HepG2 (cell line): ENCODE data around the gene SCFD2.

Source experiments
- BRCA1 ChIP-seq: sonication (generic); formaldehyde crosslinking; IDR thresholded peaks from 2 replicates; pipeline ENCODE4 v1.4.0; 2020; ENCODE audit warnings: missing genetic modification reagents
- CHCHD3 ChIP-seq: sonication (generic); formaldehyde crosslinking; IDR thresholded peaks from 2 replicates; pipeline ENCODE4 v1.8.0; 2022; ENCODE audit warnings: mild to moderate bottlenecking, missing genetic modification reagents, moderate library complexity
- GABPA ChIP-seq, 2 experiments: IDR thresholded peaks; 2 replicates each; pipeline ENCODE4 v1.6.1; 2011 to 2016; ENCODE audit warnings: low read depth in 2 of 2, low read length in 1 of 2, missing biosample characterization in 1 of 2, missing genetic modification characterization in 1 of 2
- HDAC2 ChIP-seq: sonication (generic); formaldehyde crosslinking; IDR thresholded peaks from 2 replicates; pipeline ENCODE4 v1.4.0; 2020; ENCODE audit warnings: missing genetic modification reagents
- JUN ChIP-seq: sonication (generic); formaldehyde crosslinking; IDR thresholded peaks from 2 replicates; pipeline ENCODE4 v1.4.0; 2020; ENCODE audit warnings: mild to moderate bottlenecking, missing genetic modification reagents
- MED1 ChIP-seq: sonication (generic); formaldehyde crosslinking; IDR thresholded peaks from 2 replicates; pipeline ENCODE4 v1.4.0; 2020; ENCODE audit warnings: missing genetic modification reagents
- MXI1 ChIP-seq: IDR thresholded peaks from 3 replicates; pipeline ENCODE4 v1.6.1; 2012; ENCODE audit warnings: low read depth, low read length, inconsistent platforms, borderline replicate concordance
- SIN3A ChIP-seq: IDR thresholded peaks from 2 replicates; pipeline ENCODE4 v1.6.1; 2011; ENCODE audit warnings: low read depth, mild to moderate bottlenecking, control low read depth, low read length, borderline replicate concordance
- SMAD9 ChIP-seq: sonication (generic); formaldehyde crosslinking; IDR thresholded peaks from 2 replicates; pipeline ENCODE4 v1.5.1; 2020; ENCODE audit warnings: mild to moderate bottlenecking, missing genetic modification reagents
- ZGPAT ChIP-seq: IDR thresholded peaks from 2 replicates; pipeline ENCODE4 v1.6.1; 2016; ENCODE audit warnings: mild to moderate bottlenecking
- ZNF138 ChIP-seq: sonication (generic); formaldehyde crosslinking; IDR thresholded peaks from 2 replicates; pipeline ENCODE4 v1.5.0; 2020; ENCODE audit warnings: mild to moderate bottlenecking, low read depth, missing genetic modification reagents
- ZNF317 ChIP-seq: sonication (generic); formaldehyde crosslinking; IDR thresholded peaks from 2 replicates; pipeline ENCODE4 v1.5.0; 2020; ENCODE audit warnings: mild to moderate bottlenecking, missing genetic modification reagents
- ZSCAN30 ChIP-seq: sonication (generic); formaldehyde crosslinking; IDR thresholded peaks from 2 replicates; pipeline ENCODE4 v1.5.0; 2020; ENCODE audit warnings: mild to moderate bottlenecking, missing genetic modification reagents
- TF ChIP-seq, protein P1 (sequence below): sonication (generic); formaldehyde crosslinking; IDR thresholded peaks from 2 replicates; pipeline ENCODE4 v1.4.0; 2020; ENCODE audit warnings: missing genetic modification reagents

DNA sequence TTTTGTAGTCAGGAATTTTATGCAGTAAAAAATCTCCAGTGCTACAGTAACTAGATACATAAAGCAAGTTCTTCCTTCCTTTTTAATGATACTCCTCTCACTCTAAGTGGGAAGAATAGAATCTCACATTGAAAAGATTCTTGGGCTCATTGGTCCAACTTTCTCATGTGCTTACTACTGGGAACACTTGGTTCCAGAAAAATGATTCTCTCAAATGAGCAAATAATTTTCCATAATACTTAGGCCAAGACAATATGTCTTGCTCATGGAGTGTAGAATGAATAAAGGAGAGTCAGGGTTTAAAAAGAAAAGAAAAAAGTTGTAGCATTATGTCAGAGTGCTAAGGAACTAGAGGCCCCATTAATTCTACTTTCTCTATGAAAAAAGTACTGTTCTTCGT, 306.0 kb downstream of the SCFD2 start:
- TF ChIP-seq, protein P1, sequence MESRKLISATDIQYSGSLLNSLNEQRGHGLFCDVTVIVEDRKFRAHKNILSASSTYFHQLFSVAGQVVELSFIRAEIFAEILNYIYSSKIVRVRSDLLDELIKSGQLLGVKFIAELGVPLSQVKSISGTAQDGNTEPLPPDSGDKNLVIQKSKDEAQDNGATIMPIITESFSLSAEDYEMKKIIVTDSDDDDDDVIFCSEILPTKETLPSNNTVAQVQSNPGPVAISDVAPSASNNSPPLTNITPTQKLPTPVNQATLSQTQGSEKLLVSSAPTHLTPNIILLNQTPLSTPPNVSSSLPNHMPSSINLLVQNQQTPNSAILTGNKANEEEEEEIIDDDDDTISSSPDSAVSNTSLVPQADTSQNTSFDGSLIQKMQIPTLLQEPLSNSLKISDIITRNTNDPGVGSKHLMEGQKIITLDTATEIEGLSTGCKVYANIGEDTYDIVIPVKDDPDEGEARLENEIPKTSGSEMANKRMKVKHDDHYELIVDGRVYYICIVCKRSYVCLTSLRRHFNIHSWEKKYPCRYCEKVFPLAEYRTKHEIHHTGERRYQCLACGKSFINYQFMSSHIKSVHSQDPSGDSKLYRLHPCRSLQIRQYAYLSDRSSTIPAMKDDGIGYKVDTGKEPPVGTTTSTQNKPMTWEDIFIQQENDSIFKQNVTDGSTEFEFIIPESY (CRISPR knock-in tag), result no peak
- TF ChIP-seq ZNF138, result no peak
- no peak for TF ChIP-seq SIN3A
- no peak for TF ChIP-seq BRCA1
- TF ChIP-seq JUN (CRISPR knock-in tag), result no peak
- no peak for TF ChIP-seq GABPA (IDR thresholded peaks at IDR 0.05; ENCODE audit: low read depth, low read length)
- no peak for TF ChIP-seq GABPA (CRISPR knock-in tag; IDR thresholded peaks at IDR 0.05; ENCODE audit: low read depth)
- no peak for TF ChIP-seq ZSCAN30 (CRISPR knock-in tag)
- TF ChIP-seq MED1 (CRISPR knock-in tag), result no peak
- no peak for TF ChIP-seq ZGPAT
- no peak for TF ChIP-seq SMAD9
- no peak for TF ChIP-seq CHCHD3 (CRISPR knock-in tag)
- no peak for TF ChIP-seq ZNF317 (CRISPR knock-in tag)
- TF ChIP-seq HDAC2 (CRISPR knock-in tag), result no peak
- no peak for TF ChIP-seq MXI1
